K562 (cell line): ENCODE measurements around the gene SNRPD2. TPM values are rescaled to one million over a fixed set of nuclear protein-coding genes. Genes with fewer than 3 reads are reported as not detected.

Experiments used
- DIDO1 ChIP-seq: fragments of 450-650 bp; IDR thresholded peaks from 2 replicates; pipeline ENCODE4 v1.6.1; 2016; ENCODE audit warnings: low read depth, missing biosample characterization, missing genetic modification characterization
- DPF2 ChIP-seq: fragments of 450-650 bp; IDR thresholded peaks from 2 replicates; pipeline ENCODE4 v1.6.1; 2016
- EP300 ChIP-seq: IDR thresholded peaks from 2 replicates; pipeline ENCODE4 v1.6.1; 2012; ENCODE audit warnings: low read length, improper control_type of control experiment
- MBD2 ChIP-seq: sonication (generic); IDR thresholded peaks from 2 replicates; pipeline ENCODE4 v1.6.1; 2016; ENCODE audit warnings: low read depth, borderline replicate concordance
- PML ChIP-seq: IDR thresholded peaks from 2 replicates; pipeline ENCODE4 v1.6.1; 2012; ENCODE audit warnings: low read length, inconsistent platforms
- POLR2AphosphoS2 ChIP-seq: IDR thresholded peaks from 2 replicates; pipeline ENCODE4 v1.6.1; 2012; ENCODE audit warnings: low read length, improper control_type of control experiment
- RBFOX2 ChIP-seq: fragments of 200-400 bp; formaldehyde crosslinking; IDR thresholded peaks from 2 replicates; pipeline ENCODE4 v1.6.1; 2017; ENCODE audit warnings: low read depth, mild to moderate bottlenecking, low read length, moderate library complexity
- SIN3A ChIP-seq, 2 experiments: fragments of 150-350 bp in 1 of 2; IDR thresholded peaks; 2 replicates each; pipeline ENCODE4 v1.6.1; 2011 to 2016; ENCODE audit warnings: borderline replicate concordance in 2 of 2, low read depth in 2 of 2, low read length in 2 of 2, mild to moderate bottlenecking in 2 of 2, moderate library complexity in 2 of 2; ENCODE audit not compliant: control insufficient read depth in 1 of 2
- SMARCA5 ChIP-seq: fragments of 450-650 bp; IDR thresholded peaks from 2 replicates; pipeline ENCODE4 v1.6.1; 2016
- YY1 ChIP-seq, 3 experiments: IDR thresholded peaks; 2 replicates each; pipeline ENCODE4 v1.6.1; 2011; ENCODE audit warnings: low read length in 2 of 3, mild to moderate bottlenecking in 2 of 3, moderate library complexity in 2 of 3, borderline replicate concordance in 1 of 3, control low read depth in 1 of 3, low read depth in 1 of 3; ENCODE audit not compliant: insufficient read depth in 3 of 3, insufficient replicate concordance in 2 of 3, control insufficient read depth in 1 of 3, insufficient read length in 1 of 3; ENCODE audit errors: extremely low read depth in 1 of 3
- ZKSCAN1 ChIP-seq: fragments of 150-350 bp; IDR thresholded peaks from 2 replicates; pipeline ENCODE4 v1.6.1; 2016; ENCODE audit warnings: low read depth, low read length
- ZNF395 ChIP-seq: fragments of 200-800 bp; sonication (Bioruptor generic); IDR thresholded peaks from 2 replicates; pipeline ENCODE4 v1.6.1; 2017; ENCODE audit warnings: missing genetic modification characterization, missing compliant biosample characterization
- polyA plus RNA-seq, 8 experiments: library from polyadenylated mRNA; depleted of rRNA in 4 of 8; stranded (reverse) in 5 of 8; unstranded in 3 of 8; fragments of >200 nt; fragmentation: Nextera tagmentation in 2 of 8; fragmentation: Illumina TruSeq in 1 of 8; extraction: Ambion mirVana in 2 of 8; extraction: Trizol in 1 of 8; gene quantifications; 2 replicates each; pipeline versions ENCODE4 v1.2.1 to v1.2.3, GENCODE V29; 2011 to 2014; ENCODE audit warnings: inconsistent platforms in 1 of 8, missing spikeins in 1 of 8
- total RNA-seq, 7 experiments: library from RNA; depleted of rRNA in 6 of 7; stranded (reverse); fragments of >200 nt in 6 of 7; fragmentation: Illumina TruSeq in 2 of 7; extraction: Trizol in 2 of 7; gene quantifications; 2 replicates each; pipeline versions ENCODE4 v1.2.1 to v1.2.3, GENCODE V29; 2011 to 2021; ENCODE audit warnings: low replicate concordance in 1 of 7
- TF ChIP-seq, protein P1 (sequence below), 3 experiments: fragments of 200-800 bp in 1 of 3; fragments of 250-450 bp in 1 of 3; fragments of 450-650 bp in 1 of 3; sonication (Bioruptor Pico) in 1 of 3; sonication (Bioruptor generic) in 1 of 3; formaldehyde crosslinking in 1 of 3; IDR thresholded peaks; 2 replicates each; pipeline versions ENCODE4 v1.6.1 to v1.8.0; 2016 to 2022; ENCODE audit warnings: mild to moderate bottlenecking in 2 of 3, missing genetic modification characterization in 2 of 3, missing compliant biosample characterization in 1 of 3, moderate library complexity in 1 of 3
- TF ChIP-seq, protein P2 (sequence below), 2 experiments: fragments of 450-650 bp; IDR thresholded peaks; 2 replicates each; pipeline ENCODE4 v1.6.1; 2018; ENCODE audit warnings: mild to moderate bottlenecking in 2 of 2, low read depth in 1 of 2; ENCODE audit not compliant: partially characterized antibody in 2 of 2
- TF ChIP-seq, protein P3 (sequence below): fragments of 450-650 bp; formaldehyde crosslinking; IDR thresholded peaks from 2 replicates; pipeline ENCODE4 v1.4.0; 2020; ENCODE audit warnings: mild to moderate bottlenecking, moderate library complexity

The SNRPD2 gene
- total and polyA plus RNA-seq, 9 of the 15 experiments (the other 6 are each of a cell fraction or from before 2014, with no cell fraction given), result 728 to 4,411 (median 1,029) TPM

DNA sequence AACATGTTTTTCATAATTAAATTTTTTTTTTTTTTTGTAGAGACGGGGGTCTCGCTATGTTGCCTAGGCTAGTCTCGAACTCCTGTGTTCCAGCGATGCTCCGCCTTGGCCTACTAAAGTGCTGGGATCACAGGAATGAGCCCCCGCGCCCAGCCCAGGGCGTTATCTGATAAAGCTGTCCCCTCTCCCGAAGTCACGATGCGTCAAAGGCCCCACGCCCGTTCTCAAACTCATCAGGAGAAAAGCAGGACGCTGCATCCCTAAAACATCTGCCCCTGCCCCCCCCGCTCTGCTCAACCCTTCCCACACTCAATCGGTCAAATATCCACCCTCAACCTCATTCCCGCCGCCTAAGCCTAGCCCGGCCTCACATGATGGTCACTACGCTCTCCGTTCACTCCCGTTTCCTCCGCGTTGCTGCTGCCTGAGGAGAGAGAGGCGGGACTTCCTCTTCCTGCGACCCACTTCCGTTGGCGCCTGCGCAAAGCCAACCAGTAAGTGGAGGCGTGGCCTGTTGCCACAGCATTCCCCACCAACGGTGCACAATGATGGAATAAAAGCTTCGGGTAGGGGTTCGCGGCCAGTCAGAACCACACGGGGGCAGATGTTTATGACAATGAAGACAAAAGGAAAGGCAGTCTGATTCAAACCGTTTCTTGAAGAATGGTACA lies at the start of gene SNRPD2 (continued):
- TF ChIP-seq YY1 (IDR thresholded peaks at IDR 0.05; ENCODE audit: borderline replicate concordance in 1 of 3, control insufficient read depth in 1 of 3, extremely low read depth in 1 of 3, insufficient read depth in 3 of 3, insufficient read length in 1 of 3, insufficient replicate concordance in 2 of 3, low read depth in 1 of 3, low read length in 2 of 3) (peak in 2 of 3 experiments; percentile 20 to 77), DPF2 (peak; percentile 68; the same call in 1 of the 2 replicates), RBFOX2 (peak; percentile 93), POLR2AphosphoS2 (peak; percentile 84; the same call in 1 of the 2 replicates), PML (peak; percentile 82), ZKSCAN1 (0 out of 2 replicates have a peak, but pooled peaks have one; percentile 9), ZNF395 (peak; percentile 59), SMARCA5 (no peak), SIN3A (IDR thresholded peaks at IDR 0.05; ENCODE audit: borderline replicate concordance in 2 of 2, control insufficient read depth in 1 of 2, low read depth in 2 of 2, low read length in 2 of 2) (peak in 1 of 2 experiments; percentile 80; a peak in 2 of 4 replicates), EP300 (peak; percentile 4; the same call in 1 of the 2 replicates), MBD2 (peak; percentile 66; the same call in 1 of the 2 replicates), DIDO1 (tag) (no peak; the same call in 1 of the 2 replicates)
- TF ChIP-seq, protein P1, sequence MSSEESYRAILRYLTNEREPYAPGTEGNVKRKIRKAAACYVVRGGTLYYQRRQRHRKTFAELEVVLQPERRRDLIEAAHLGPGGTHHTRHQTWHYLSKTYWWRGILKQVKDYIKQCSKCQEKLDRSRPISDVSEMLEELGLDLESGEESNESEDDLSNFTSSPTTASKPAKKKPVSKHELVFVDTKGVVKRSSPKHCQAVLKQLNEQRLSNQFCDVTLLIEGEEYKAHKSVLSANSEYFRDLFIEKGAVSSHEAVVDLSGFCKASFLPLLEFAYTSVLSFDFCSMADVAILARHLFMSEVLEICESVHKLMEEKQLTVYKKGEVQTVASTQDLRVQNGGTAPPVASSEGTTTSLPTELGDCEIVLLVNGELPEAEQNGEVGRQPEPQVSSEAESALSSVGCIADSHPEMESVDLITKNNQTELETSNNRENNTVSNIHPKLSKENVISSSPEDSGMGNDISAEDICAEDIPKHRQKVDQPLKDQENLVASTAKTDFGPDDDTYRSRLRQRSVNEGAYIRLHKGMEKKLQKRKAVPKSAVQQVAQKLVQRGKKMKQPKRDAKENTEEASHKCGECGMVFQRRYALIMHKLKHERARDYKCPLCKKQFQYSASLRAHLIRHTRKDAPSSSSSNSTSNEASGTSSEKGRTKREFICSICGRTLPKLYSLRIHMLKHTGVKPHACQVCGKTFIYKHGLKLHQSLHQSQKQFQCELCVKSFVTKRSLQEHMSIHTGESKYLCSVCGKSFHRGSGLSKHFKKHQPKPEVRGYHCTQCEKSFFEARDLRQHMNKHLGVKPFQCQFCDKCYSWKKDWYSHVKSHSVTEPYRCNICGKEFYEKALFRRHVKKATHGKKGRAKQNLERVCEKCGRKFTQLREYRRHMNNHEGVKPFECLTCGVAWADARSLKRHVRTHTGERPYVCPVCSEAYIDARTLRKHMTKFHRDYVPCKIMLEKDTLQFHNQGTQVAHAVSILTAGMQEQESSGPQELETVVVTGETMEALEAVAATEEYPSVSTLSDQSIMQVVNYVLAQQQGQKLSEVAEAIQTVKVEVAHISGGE (CRISPR knock-in tag; IDR thresholded peaks at IDR 0.05), result peak in 1 of 3 experiments; percentile 84; a peak in 2 of 6 replicates
- TF ChIP-seq, protein P2, sequence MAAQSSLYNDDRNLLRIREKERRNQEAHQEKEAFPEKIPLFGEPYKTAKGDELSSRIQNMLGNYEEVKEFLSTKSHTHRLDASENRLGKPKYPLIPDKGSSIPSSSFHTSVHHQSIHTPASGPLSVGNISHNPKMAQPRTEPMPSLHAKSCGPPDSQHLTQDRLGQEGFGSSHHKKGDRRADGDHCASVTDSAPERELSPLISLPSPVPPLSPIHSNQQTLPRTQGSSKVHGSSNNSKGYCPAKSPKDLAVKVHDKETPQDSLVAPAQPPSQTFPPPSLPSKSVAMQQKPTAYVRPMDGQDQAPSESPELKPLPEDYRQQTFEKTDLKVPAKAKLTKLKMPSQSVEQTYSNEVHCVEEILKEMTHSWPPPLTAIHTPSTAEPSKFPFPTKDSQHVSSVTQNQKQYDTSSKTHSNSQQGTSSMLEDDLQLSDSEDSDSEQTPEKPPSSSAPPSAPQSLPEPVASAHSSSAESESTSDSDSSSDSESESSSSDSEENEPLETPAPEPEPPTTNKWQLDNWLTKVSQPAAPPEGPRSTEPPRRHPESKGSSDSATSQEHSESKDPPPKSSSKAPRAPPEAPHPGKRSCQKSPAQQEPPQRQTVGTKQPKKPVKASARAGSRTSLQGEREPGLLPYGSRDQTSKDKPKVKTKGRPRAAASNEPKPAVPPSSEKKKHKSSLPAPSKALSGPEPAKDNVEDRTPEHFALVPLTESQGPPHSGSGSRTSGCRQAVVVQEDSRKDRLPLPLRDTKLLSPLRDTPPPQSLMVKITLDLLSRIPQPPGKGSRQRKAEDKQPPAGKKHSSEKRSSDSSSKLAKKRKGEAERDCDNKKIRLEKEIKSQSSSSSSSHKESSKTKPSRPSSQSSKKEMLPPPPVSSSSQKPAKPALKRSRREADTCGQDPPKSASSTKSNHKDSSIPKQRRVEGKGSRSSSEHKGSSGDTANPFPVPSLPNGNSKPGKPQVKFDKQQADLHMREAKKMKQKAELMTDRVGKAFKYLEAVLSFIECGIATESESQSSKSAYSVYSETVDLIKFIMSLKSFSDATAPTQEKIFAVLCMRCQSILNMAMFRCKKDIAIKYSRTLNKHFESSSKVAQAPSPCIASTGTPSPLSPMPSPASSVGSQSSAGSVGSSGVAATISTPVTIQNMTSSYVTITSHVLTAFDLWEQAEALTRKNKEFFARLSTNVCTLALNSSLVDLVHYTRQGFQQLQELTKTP (IDR thresholded peaks at IDR 0.05; ENCODE audit: low read depth in 1 of 2, partially characterized antibody in 2 of 2), result peak in 1 of 2 experiments; percentile 79
- TF ChIP-seq, protein P3, sequence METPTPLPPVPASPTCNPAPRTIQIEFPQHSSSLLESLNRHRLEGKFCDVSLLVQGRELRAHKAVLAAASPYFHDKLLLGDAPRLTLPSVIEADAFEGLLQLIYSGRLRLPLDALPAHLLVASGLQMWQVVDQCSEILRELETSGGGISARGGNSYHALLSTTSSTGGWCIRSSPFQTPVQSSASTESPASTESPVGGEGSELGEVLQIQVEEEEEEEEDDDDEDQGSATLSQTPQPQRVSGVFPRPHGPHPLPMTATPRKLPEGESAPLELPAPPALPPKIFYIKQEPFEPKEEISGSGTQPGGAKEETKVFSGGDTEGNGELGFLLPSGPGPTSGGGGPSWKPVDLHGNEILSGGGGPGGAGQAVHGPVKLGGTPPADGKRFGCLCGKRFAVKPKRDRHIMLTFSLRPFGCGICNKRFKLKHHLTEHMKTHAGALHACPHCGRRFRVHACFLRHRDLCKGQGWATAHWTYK (CRISPR knock-in tag), result no peak
